Hepatocyte (in vitro differentiated cells): ENCODE results near the gene PDGFD. TPM values are rescaled to one million over a fixed set of nuclear protein-coding genes. Genes with fewer than 3 reads are reported as not detected.

ENCODE experiments used
- DNase-seq: peaks from one replicate; pipeline ENCODE4 v3.0.0-alpha.2; 2016; ENCODE audit warnings: low spot score
- H2AFZ ChIP-seq: fragments of 200-600 bp; sonication (generic); 2 replicates; pipeline ENCODE4 v1.6.0; 2016; ENCODE audit warnings: antibody characterized with exemption, mild to moderate bottlenecking
- H3K27ac ChIP-seq: fragments of 200-600 bp; sonication (generic); 2 replicates; pipeline ENCODE4 v1.5.1; 2016; ENCODE audit warnings: mild to moderate bottlenecking
- H3K27me3 ChIP-seq: fragments of 200-600 bp; sonication (generic); 2 replicates; pipeline ENCODE4 v1.6.1; 2016
- H3K36me3 ChIP-seq: fragments of 200-600 bp; sonication (generic); replicated peaks from 2 replicates; pipeline ENCODE4 v1.5.1; 2016; ENCODE audit warnings: low read depth; ENCODE audit not compliant: insufficient read depth
- H3K4me1 ChIP-seq: fragments of 200-600 bp; sonication (generic); 2 replicates; pipeline ENCODE4 v1.5.1; 2016; ENCODE audit warnings: mild to moderate bottlenecking, moderate library complexity; ENCODE audit not compliant: insufficient read depth
- H3K4me2 ChIP-seq: fragments of 200-600 bp; sonication (generic); 2 replicates; pipeline ENCODE4 v1.6.0; 2016
- H3K4me3 ChIP-seq: fragments of 200-600 bp; sonication (generic); 2 replicates; pipeline ENCODE4 v1.5.1; 2016; ENCODE audit warnings: mild to moderate bottlenecking
- H3K79me2 ChIP-seq: fragments of 200-600 bp; sonication (generic); 2 replicates; pipeline ENCODE4 v1.6.0; 2017; ENCODE audit warnings: mild to moderate bottlenecking
- H3K9me2 ChIP-seq: fragments of 200-600 bp; sonication (generic); replicated peaks from 2 replicates; pipeline ENCODE4 v1.6.0; 2017; ENCODE audit warnings: mild to moderate bottlenecking; ENCODE audit not compliant: insufficient read depth
- H3K9me3 ChIP-seq: fragments of 200-600 bp; sonication (generic); 2 replicates; pipeline ENCODE4 v1.5.1; 2016; ENCODE audit warnings: low read depth, mild to moderate bottlenecking
- H4K20me1 ChIP-seq: fragments of 200-600 bp; sonication (generic); 2 replicates; pipeline ENCODE4 v1.6.0; 2016; ENCODE audit warnings: mild to moderate bottlenecking; ENCODE audit not compliant: insufficient read depth, poor library complexity, severe bottlenecking
- EZH2 ChIP-seq: fragments of 200-600 bp; sonication (generic); IDR thresholded peaks from 2 replicates; pipeline ENCODE4 v1.6.1; 2016; ENCODE audit warnings: antibody characterized with exemption, mild to moderate bottlenecking, borderline replicate concordance
- EZH2phosphoT487 ChIP-seq: fragments of 200-600 bp; sonication (generic); IDR thresholded peaks from one replicate; pipeline ENCODE4 v1.6.1; 2018; ENCODE audit warnings: antibody characterized with exemption, mild to moderate bottlenecking, low read depth, moderate library complexity; ENCODE audit not compliant: unreplicated experiment, severe bottlenecking
- WGBS: methylation state at CpG from one replicate; pipeline ENCODE4 v1.1.6; 2016; ENCODE audit warnings: low lambda C conversion rate; ENCODE audit errors: missing lambda C conversion rate; 5-methylcytosine and 5-hydroxymethylcytosine counted together
- polyA plus RNA-seq: library from polyadenylated mRNA; unstranded; fragments of >200 nt; fragmentation: Nextera tagmentation; extraction: Ambion mirVana; gene quantifications from 2 replicates; pipeline ENCODE4 v1.2.1, GENCODE V29; 2016
- total RNA-seq: library from RNA; depleted of rRNA; stranded (reverse); fragments of >200 nt; gene quantifications from 2 replicates; pipeline ENCODE4 v1.2.3, GENCODE V29; 2014
- TF ChIP-seq, protein P1 (sequence below): fragments of 200-600 bp; sonication (generic); IDR thresholded peaks from 2 replicates; pipeline ENCODE4 v1.5.1; 2016; ENCODE audit warnings: antibody characterized with exemption, mild to moderate bottlenecking; ENCODE audit not compliant: poor library complexity

Gene PDGFD
- total and polyA plus RNA-seq, 2 experiments from 2014 or later: 17.3 to 29.6 TPM

GRCh38 chr11:103872748-103873147, 291.2 kb downstream of the PDGFD start:
- Histone ChIP-seq H3K9me3 (no peaks in the 10 kb centered on the region), H3K27me3 (no peaks in the 10 kb centered on the region), H3K27ac (no peak overlapping the region), H3K4me3 (no peak overlapping the region), H4K20me1 (no peaks in the 10 kb centered on the region), H3K36me3 (no peaks in the 10 kb centered on the region), H2AFZ (no peak overlapping the region), H3K4me1 (no peaks in the 10 kb centered on the region), H3K4me2 (no peak overlapping the region), H3K79me2 (no peaks in the 10 kb centered on the region), H3K9me2 (no peaks in the 10 kb centered on the region)
- 93% methylated on average over 3 of the region's 3 CpGs for WGBS
- DNase-seq: no peak
- TF ChIP-seq EZH2phosphoT487 (no peak), EZH2 (no peak)
- TF ChIP-seq, protein P1, sequence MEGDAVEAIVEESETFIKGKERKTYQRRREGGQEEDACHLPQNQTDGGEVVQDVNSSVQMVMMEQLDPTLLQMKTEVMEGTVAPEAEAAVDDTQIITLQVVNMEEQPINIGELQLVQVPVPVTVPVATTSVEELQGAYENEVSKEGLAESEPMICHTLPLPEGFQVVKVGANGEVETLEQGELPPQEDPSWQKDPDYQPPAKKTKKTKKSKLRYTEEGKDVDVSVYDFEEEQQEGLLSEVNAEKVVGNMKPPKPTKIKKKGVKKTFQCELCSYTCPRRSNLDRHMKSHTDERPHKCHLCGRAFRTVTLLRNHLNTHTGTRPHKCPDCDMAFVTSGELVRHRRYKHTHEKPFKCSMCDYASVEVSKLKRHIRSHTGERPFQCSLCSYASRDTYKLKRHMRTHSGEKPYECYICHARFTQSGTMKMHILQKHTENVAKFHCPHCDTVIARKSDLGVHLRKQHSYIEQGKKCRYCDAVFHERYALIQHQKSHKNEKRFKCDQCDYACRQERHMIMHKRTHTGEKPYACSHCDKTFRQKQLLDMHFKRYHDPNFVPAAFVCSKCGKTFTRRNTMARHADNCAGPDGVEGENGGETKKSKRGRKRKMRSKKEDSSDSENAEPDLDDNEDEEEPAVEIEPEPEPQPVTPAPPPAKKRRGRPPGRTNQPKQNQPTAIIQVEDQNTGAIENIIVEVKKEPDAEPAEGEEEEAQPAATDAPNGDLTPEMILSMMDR: no peak

- Histone ChIP-seq H3K9me3 (no peaks in the 10 kb centered on the region), H3K27ac (no peak overlapping the region), H3K4me3 (no peak overlapping the region), H3K27me3 (no peaks in the 10 kb centered on the region), H3K4me1 (no peaks in the 10 kb centered on the region), H3K36me3 (no peaks in the 10 kb centered on the region), H3K79me2 (no peaks in the 10 kb centered on the region), H2AFZ (no peak overlapping the region), H4K20me1 (no peaks in the 10 kb centered on the region), H3K9me2 (no peaks in the 10 kb centered on the region), H3K4me2 (no peak overlapping the region)
- TF ChIP-seq EZH2 (no peak), EZH2phosphoT487 (no peak)
- TF ChIP-seq, protein P1: no peak
- DNase-seq: no peak
- WGBS: 90% methylated on average over 6 of the region's 6 CpGs
Observed at GRCh38 chr11:103871923-103872551, 291.9 kb downstream of the PDGFD start.

DNA sequence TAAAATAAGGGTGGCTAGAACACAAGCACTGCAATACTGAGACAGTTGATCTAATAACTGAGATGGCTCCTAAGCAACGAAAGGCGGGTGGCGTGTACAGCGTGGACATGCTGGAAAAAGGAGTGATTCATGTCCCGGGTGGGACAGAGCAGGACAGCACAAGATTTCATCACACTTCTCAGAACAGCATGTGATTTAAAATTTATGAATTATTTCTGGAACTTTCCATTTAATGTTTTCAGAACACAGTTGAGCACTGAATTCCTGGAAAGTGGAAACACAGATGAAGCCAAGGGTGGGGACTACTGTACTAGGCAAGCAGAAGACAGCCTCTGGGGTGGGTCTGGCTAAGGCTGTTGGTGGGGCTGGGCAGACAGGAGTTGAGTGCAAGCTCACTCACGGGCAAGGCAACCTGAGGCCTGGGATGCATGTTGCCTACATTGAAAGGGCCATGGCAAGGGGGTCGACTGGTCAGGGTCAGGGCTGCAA, 293.1 kb downstream of the PDGFD start:
- WGBS: 89% methylated on average over 7 of the region's 7 CpGs
- Histone ChIP-seq H2AFZ (no peak overlapping the region), H3K4me1 (no peaks in the 10 kb centered on the region), H3K4me3 (no peak overlapping the region), H3K36me3 (no peaks in the 10 kb centered on the region), H3K27ac (peak overlapping the region; percentile 69), H3K4me2 (no peak overlapping the region), H4K20me1 (no peaks in the 10 kb centered on the region), H3K27me3 (no peaks in the 10 kb centered on the region), H3K79me2 (no peaks in the 10 kb centered on the region), H3K9me2 (no peaks in the 10 kb centered on the region), H3K9me3 (no peaks in the 10 kb centered on the region)
- TF ChIP-seq EZH2 (no peak), EZH2phosphoT487 (no peak)
- TF ChIP-seq, protein P1: no peak
- DNase-seq: peak; percentile 45
